Lower leg skin (tissue), 3 donors: ENCODE data around the gene FGG.

ENCODE experiments used
- CTCF ChIP-seq, 3 donors: fragments of 450-650 bp; IDR thresholded peaks; one replicate each; pipeline ENCODE4 v1.5.1; 2016; ENCODE audit warnings: antibody characterized with exemption in 3 of 3, mild to moderate bottlenecking in 3 of 3, moderate library complexity in 2 of 3
- POLR2A ChIP-seq, 2 donors: fragments of 450-650 bp; IDR thresholded peaks; one replicate each; pipeline ENCODE4 v1.6.1; 2016 to 2017; ENCODE audit warnings: antibody characterized with exemption in 2 of 2, mild to moderate bottlenecking in 1 of 2, moderate library complexity in 1 of 2

DNA sequence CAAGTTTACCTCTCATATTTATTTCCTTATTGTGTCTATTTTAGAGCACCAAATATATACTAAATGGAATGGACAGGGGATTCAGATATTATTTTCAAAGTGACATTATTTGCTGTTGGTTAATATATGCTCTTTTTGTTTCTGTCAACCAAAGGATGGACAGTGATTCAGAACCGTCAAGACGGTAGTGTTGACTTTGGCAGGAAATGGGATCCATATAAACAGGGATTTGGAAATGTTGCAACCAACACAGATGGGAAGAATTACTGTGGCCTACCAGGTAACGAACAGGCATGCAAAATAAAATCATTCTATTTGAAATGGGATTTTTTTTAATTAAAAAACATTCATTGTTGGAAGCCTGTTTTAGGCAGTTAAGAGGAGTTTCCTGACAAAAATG lies 43.4 kb downstream of the FGG start:
- no peak for TF ChIP-seq CTCF (IDR thresholded peaks at IDR 0.05)
- TF ChIP-seq POLR2A (IDR thresholded peaks at IDR 0.05) = no peak
